Keratinocyte (primary cell): ENCODE data around the gene ANGPTL8.

ENCODE experiments used
- EZH2 ChIP-seq: IDR thresholded peaks from one replicate; pipeline ENCODE4 v1.6.1; 2012; ENCODE audit warnings: inconsistent platforms, mild to moderate bottlenecking, low read length, moderate library complexity
- TF ChIP-seq, protein P1 (sequence below), 3 experiments: IDR thresholded peaks in 1 of 3; conservative IDR thresholded peaks in 1 of 3; optimal IDR thresholded peaks in 1 of 3; 2 replicates in 2 of 3; 3 replicates in 1 of 3; pipeline versions ENCODE3 to v1.5.1; 2011; ENCODE audit warnings: low read length in 3 of 3, mild to moderate bottlenecking in 3 of 3, moderate library complexity in 2 of 3, control low read depth in 1 of 3, inconsistent platforms in 1 of 3; ENCODE audit not compliant: insufficient read depth in 2 of 3; ENCODE audit errors: extremely low read depth in 1 of 3

DNA sequence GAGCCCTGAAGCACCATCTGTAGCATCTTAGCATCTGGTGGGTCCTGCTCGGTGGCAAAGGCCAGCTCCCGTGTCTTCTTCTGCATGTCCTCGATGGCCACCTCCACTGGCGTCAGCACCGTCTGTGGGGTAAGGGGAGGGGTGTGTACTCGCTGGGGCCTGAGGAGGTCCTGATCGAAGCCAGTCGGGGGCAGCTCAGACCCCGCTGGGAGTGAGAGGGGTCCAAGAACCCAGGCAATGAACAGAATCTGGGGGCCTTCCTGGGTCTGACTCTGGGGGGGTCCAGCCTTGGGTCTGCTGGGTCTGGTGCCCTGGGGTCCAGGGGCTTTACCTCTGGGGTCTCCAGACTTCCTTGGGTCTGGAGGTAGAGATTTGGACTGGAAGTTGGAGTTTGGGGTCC lies 38.5 kb upstream of the ANGPTL8 start:
- TF ChIP-seq, protein P1, sequence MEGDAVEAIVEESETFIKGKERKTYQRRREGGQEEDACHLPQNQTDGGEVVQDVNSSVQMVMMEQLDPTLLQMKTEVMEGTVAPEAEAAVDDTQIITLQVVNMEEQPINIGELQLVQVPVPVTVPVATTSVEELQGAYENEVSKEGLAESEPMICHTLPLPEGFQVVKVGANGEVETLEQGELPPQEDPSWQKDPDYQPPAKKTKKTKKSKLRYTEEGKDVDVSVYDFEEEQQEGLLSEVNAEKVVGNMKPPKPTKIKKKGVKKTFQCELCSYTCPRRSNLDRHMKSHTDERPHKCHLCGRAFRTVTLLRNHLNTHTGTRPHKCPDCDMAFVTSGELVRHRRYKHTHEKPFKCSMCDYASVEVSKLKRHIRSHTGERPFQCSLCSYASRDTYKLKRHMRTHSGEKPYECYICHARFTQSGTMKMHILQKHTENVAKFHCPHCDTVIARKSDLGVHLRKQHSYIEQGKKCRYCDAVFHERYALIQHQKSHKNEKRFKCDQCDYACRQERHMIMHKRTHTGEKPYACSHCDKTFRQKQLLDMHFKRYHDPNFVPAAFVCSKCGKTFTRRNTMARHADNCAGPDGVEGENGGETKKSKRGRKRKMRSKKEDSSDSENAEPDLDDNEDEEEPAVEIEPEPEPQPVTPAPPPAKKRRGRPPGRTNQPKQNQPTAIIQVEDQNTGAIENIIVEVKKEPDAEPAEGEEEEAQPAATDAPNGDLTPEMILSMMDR (optimal IDR thresholded peaks at IDR 0.05 in 1 of 3, IDR thresholded peaks at IDR 0.05 in 1 of 3, conservative IDR thresholded peaks at IDR 0.05 in 1 of 3; ENCODE audit: extremely low read depth in 1 of 3, insufficient read depth in 2 of 3, low read length in 3 of 3) = no peak
- no peak for TF ChIP-seq EZH2
